Measurements from ENCODE around the gene OR10G6.

OR10G6 gene

GRCh38 chr11:123973816-123974215, 21.1 kb downstream of the OR10G6 start:
- no peaks in the 10 kb centered on the region for H3K4me1 ChIP-seq (ENCODE audit: control insufficient read depth, insufficient read depth, low read length)
- no peaks in the 10 kb centered on the region for H3K9me3 ChIP-seq (ENCODE audit: control insufficient read depth, low read length)
- H3K36me3 ChIP-seq (ENCODE audit: control insufficient read depth, insufficient read depth, low read length, severe bottlenecking) = no peaks in the 10 kb centered on the region
- H3K4me3 ChIP-seq (ENCODE audit: low read length) = no peak overlapping the region
- DNase-seq (ENCODE audit: low read depth) = peak; percentile 65
- H3K27me3 ChIP-seq (replicated peaks; ENCODE audit: control insufficient read depth, insufficient read depth, low read length) = no peaks in the 10 kb centered on the region
- H3K9ac ChIP-seq (ENCODE audit: low read length) = no peak overlapping the region

GRCh38 chr11:123956752-123957151, 38.2 kb downstream of the OR10G6 start:
- no peaks in the 10 kb centered on the region for H3K27me3 ChIP-seq (replicated peaks; ENCODE audit: control insufficient read depth, insufficient read depth, low read length)
- no peak overlapping the region for H3K9ac ChIP-seq (ENCODE audit: low read length)
- no peaks in the 10 kb centered on the region for H3K36me3 ChIP-seq (ENCODE audit: control insufficient read depth, insufficient read depth, low read length, severe bottlenecking)
- H3K4me3 ChIP-seq (ENCODE audit: low read length) = no peak overlapping the region
- H3K9me3 ChIP-seq (ENCODE audit: control insufficient read depth, low read length) = peaks cover 5% of the 10 kb centered on the region
- no peaks in the 10 kb centered on the region for H3K4me1 ChIP-seq (ENCODE audit: control insufficient read depth, insufficient read depth, low read length)
- no peak for DNase-seq (ENCODE audit: low read depth)

GRCh38 chr11:123945132-123945531, 49.8 kb downstream of the OR10G6 start:
- no peaks in the 10 kb centered on the region for H3K27me3 ChIP-seq (replicated peaks; ENCODE audit: control insufficient read depth, insufficient read depth, low read length)
- peaks cover 4% of the 10 kb centered on the region for H3K9me3 ChIP-seq (ENCODE audit: control insufficient read depth, low read length)
- no peaks in the 10 kb centered on the region for H3K36me3 ChIP-seq (ENCODE audit: control insufficient read depth, insufficient read depth, low read length, severe bottlenecking)
- H3K4me1 ChIP-seq (ENCODE audit: control insufficient read depth, insufficient read depth, low read length) = no peaks in the 10 kb centered on the region
- no peak overlapping the region for H3K9ac ChIP-seq (ENCODE audit: low read length)
- no peak overlapping the region for H3K4me3 ChIP-seq (ENCODE audit: low read length)
- no peak for DNase-seq (ENCODE audit: low read depth)
